AG04450 (cell line): ENCODE results near the gene RNFT2. TPM values are rescaled to one million over a fixed set of nuclear protein-coding genes. Genes with fewer than 3 reads are reported as not detected.

ENCODE experiments used
- CTCF ChIA-PET: fragments of 300-600, 350-600 bp; formaldehyde crosslinking; extraction: SDS; loops from one replicate; lab custom pipeline; 2022; ENCODE audit warnings: antibody characterized with exemption, inconsistent platforms; lab: Charles Lee
- POLR2A ChIA-PET: fragments of 350-600 bp; formaldehyde crosslinking; extraction: SDS; loops from one replicate; lab custom pipeline; 2021; ENCODE audit warnings: antibody characterized with exemption, inconsistent platforms; lab: Yijun Ruan, JAX
- DNase-seq: peaks from one replicate; pipeline ENCODE4 v3.0.0-alpha.2; 2011; ENCODE audit warnings: low read depth, low spot score
- H3K27ac ChIP-seq: one replicate; pipeline ENCODE4 v1.5.1; 2012; ENCODE audit warnings: low read depth, low read length, control low read depth
- H3K27me3 ChIP-seq: one replicate; pipeline ENCODE4 v1.6.0; 2012; ENCODE audit warnings: low read length; ENCODE audit not compliant: control insufficient read depth, insufficient read depth
- H3K4me3 ChIP-seq: 2 replicates; pipeline ENCODE4 v1.5.1; 2011; ENCODE audit warnings: mild to moderate bottlenecking, low read depth, low read length, control low read depth
- H3K9me3 ChIP-seq: 2 replicates; pipeline ENCODE4 v1.5.1; 2012; ENCODE audit warnings: low read length; ENCODE audit not compliant: control insufficient read depth, insufficient read depth
- polyA plus RNA-seq: library from polyadenylated mRNA; depleted of rRNA; stranded (reverse); fragments of >200 nt; gene quantifications from 2 replicates; pipeline ENCODE4 v1.2.3, GENCODE V29; 2011
- TF ChIP-seq, protein P1 (sequence below): IDR thresholded peaks from 2 replicates; pipeline ENCODE4 v1.5.1; 2011; ENCODE audit warnings: low read depth, low read length, control low read depth, inconsistent platforms

The RNFT2 gene
- polyA plus RNA-seq, 1 experiment: 2.3 TPM

GRCh38 chr12:116804051-116804450, 65.9 kb downstream of the RNFT2 start:
- no peak for DNase-seq
- TF ChIP-seq, protein P1, sequence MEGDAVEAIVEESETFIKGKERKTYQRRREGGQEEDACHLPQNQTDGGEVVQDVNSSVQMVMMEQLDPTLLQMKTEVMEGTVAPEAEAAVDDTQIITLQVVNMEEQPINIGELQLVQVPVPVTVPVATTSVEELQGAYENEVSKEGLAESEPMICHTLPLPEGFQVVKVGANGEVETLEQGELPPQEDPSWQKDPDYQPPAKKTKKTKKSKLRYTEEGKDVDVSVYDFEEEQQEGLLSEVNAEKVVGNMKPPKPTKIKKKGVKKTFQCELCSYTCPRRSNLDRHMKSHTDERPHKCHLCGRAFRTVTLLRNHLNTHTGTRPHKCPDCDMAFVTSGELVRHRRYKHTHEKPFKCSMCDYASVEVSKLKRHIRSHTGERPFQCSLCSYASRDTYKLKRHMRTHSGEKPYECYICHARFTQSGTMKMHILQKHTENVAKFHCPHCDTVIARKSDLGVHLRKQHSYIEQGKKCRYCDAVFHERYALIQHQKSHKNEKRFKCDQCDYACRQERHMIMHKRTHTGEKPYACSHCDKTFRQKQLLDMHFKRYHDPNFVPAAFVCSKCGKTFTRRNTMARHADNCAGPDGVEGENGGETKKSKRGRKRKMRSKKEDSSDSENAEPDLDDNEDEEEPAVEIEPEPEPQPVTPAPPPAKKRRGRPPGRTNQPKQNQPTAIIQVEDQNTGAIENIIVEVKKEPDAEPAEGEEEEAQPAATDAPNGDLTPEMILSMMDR: no peak
- Histone ChIP-seq H3K27me3 (no peaks in the 10 kb centered on the region), H3K27ac (no peak overlapping the region), H3K9me3 (no peaks in the 10 kb centered on the region), H3K4me3 (no peak overlapping the region)
- ChIA-PET POLR2A (no interaction called here), CTCF (no interaction called here)

- Histone ChIP-seq H3K27ac (no peak overlapping the region), H3K4me3 (no peak overlapping the region), H3K9me3 (no peaks in the 10 kb centered on the region), H3K27me3 (no peaks in the 10 kb centered on the region)
- DNase-seq: no peak
- TF ChIP-seq, protein P1: no peak
- ChIA-PET CTCF (interaction anchor here (0.6 kb wide), 1 partner anchor 159 kb away, joined by 3 read pairs; no protein-coding TSS in a partner anchor), POLR2A (no interaction called here)
Observed at GRCh38 chr12:116806845-116807440, 68.8 kb downstream of the RNFT2 start.

DNA sequence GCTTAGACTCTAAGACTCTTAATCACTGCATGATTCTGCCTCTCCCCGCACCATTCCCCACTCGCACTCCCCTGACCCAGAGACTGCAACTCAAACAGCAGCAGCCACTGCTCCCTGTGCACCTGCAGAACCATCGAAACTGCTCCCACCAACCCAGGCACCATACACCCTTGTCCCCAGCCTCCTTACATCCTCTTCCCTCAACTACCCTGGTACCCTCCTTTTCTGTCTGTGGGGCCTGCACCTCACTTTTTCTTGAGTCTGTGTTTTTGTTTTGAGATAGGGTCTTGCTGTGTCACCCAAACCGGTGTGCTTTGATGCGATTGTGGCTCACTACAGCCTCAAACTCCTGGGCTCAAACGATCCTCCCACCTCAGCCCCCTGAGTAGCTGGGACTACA, 69.4 kb downstream of the RNFT2 start:
- ChIA-PET CTCF (no interaction called here), POLR2A (no interaction called here)
- H3K27me3 ChIP-seq: no peaks in the 10 kb centered on the region
- TF ChIP-seq, protein P1: no peak
- H3K4me3 ChIP-seq: no peak overlapping the region
- no peaks in the 10 kb centered on the region for H3K9me3 ChIP-seq
- no peak overlapping the region for H3K27ac ChIP-seq
- DNase-seq: no peak

DNA sequence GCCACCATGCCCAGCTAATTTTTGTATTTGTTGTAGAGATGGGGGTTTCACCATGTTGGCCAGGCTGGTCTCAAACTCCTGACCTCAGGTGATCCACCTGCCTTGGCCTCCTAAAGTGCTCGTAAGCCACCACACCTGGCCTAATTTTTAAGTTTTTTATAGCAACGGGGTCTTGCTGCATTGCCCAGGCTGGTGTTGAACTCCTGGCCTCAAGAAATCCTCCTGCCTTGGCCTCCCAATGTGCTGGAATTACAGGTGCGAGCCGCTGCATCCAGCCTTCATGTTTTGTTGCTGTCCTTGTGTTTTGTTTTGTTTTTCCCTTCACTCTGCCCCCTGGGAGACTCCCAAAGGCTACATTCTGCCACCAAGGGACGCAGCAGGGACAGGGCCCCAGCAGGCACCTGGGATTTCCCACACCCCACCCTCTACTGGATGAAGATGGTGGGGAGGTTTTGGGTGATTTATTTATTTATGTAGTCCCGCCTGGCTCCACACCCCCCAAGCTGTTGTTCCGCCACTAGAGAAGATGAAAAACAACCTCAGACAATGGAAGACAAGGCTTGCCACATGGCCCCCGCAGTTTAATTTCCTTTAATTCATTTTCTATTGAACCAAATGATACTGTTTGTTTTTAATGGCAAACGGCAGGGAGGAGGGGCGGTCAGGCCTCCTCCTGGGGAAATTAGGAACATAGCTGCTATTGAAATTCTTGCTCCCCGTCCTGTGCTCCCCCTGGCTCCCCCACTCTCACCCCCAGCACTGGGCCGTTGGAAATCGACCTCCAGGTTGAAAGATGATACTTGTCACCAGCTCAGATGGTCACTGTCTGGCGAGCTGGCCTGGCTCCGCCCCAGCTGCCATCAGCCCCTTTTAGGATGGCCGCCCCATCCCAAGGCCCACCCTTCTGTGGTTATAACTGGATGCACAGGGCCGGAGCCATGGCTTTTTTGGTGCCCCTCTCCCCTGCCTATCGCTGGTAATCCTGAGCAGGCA, 70.3 kb downstream of the RNFT2 start:
- no peaks in the 10 kb centered on the region for H3K27me3 ChIP-seq
- H3K9me3 ChIP-seq: no peaks in the 10 kb centered on the region
- no peak for DNase-seq
- H3K27ac ChIP-seq: no peak overlapping the region
- TF ChIP-seq, protein P1: no peak
- ChIA-PET CTCF (no interaction called here), POLR2A (no interaction called here)
- no peak overlapping the region for H3K4me3 ChIP-seq

DNA sequence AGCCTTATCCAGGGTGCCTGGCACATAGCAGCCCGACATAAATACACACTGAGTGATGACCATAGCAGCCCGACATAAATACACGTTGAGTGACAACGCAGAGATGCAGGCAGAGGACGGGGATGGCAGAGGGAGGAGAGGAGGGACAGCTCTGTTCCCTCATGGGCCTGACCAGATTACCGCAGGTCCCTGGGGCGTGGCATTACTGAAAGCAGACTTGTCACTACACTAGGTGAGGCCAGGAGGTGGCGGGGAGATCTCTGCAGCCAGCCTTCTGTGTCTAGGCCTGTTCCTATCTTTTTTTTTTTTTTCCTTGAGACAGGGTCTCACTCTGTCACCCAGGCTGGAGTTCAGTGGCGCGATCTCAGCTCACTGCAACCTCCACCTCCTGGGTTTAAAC, 74.1 kb downstream of the RNFT2 start:
- Histone ChIP-seq H3K4me3 (no peak overlapping the region), H3K27ac (no peak overlapping the region), H3K9me3 (no peaks in the 10 kb centered on the region), H3K27me3 (no peaks in the 10 kb centered on the region)
- TF ChIP-seq, protein P1: no peak
- DNase-seq: no peak
- CTCF ChIA-PET: no interaction called here
- POLR2A ChIA-PET: no interaction called here
